COLO668 (cell line): ENCODE data around the gene PTTG1IP.
A peak's percentile ranks its signal among the peaks of the same experiment; 100 is the strongest.
"Not testable (repeated sequence)": the region's sequence is repeated elsewhere in the genome, so short reads cannot be mapped to it uniquely, and the experiment has no call there.

Source experiments
- DNase-seq: peaks from one replicate; lab custom pipeline; 2025; ENCODE audit not compliant: unreplicated experiment; lab: John Stamatoyannopoulos, UW

Gene PTTG1IP

DNA sequence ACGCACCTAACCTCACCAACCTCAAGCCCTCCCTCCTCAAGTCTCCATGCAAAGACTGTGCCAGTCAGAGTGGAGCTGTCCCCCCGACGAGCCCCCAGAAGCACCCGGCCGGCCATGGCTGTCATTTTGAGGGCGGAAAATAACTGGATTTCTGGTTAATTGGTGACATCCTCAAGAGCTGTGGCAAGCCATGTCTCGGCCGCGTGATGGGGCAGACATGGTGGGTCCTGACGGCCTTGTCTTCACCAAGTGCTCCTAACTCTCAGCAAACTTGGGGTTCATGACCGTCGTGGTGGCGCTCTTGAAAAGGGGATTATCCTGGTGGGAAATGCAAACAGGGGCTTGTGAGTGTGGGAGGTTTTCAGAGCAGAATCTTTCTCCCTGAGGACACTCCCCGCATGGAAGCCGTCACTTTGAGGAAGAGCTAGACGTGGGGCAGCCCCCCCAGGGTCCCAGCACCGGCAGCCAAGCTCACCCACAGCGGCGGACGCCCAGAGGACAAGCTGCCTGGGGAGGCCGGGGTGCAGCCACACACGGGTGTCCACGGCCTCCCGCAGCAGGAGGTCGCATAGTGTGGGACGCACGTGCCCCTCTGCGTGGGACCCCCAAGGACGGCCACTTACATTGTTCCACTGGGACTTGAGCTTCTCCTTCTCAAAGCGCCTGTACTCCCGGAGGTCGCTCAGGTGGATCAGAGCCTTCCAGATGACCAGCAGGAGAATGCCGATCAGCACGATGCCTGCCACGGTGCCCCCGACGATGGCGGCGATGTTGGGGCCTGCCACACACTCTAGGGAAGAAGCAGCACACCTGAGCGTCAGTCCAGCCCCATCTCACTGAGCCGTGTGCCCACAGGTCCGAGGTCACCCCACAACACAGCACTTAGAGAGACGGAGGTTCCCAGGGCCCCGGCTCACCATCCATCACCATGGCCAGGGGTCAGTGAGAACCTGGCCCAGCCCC, 12.9 kb upstream of the PTTG1IP start:
- DNase-seq, result no peak

DNA sequence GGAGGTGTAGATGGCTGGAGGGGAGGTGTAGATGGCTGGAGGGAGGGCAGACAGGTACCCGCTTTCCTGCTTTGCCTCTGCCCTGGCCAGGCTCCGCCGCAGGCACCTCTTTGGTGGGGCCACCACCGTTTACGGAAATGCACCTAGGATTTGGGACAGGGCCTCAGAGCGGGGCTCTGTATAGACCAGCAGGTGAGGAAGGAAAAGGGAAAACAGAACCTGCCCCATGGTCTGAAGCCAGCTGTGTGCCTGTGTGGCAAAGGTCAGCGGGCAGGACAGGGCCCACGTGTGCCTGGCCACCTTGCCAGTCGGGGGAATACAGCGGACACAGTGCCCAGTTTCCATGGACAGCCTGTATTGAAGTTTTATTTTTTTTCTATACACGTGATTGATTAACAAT, 12.1 kb upstream of the PTTG1IP start:
- DNase-seq, result no peak

DNA sequence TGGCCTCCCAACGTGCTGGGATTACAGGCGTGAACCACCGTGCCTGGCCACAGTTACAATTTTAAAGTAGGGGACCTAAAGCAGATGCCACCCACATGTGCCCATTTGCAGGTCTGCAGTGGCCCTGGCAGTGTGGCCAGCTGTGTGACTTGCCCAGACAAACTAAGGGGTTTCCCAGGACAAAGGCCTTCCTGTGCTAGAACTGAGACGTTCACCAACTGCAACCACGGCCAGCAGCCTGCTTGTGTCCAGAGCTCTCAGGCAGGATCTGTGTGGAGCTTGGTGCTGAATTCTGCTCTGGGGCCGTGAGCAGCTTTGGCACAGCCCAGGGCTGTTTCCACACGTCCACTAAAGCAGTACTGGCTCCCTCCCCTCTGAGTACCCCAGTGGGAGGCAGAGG, 10.6 kb upstream of the PTTG1IP start:
- DNase-seq, result no peak

DNA sequence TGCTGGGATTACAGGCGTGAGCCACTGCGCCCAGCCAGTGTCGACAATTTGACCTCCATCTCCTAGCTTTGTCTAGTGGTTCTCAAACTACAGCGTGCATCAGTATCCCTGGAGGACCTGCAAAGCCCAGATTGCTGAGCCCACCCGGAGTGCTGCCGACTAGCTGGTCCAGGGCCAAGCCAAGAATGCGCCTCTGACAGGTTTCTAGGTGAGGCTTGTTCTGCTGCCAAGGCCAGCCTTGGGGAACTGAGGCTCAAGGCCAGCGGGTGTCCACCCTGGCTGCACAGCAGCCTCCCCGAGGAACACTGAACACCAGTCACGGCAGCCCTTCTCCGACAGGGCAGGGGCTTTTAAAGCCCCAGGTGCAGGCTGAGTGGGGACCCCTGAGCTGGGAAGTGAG, 9.8 kb upstream of the PTTG1IP start:
- no peak for DNase-seq

DNA sequence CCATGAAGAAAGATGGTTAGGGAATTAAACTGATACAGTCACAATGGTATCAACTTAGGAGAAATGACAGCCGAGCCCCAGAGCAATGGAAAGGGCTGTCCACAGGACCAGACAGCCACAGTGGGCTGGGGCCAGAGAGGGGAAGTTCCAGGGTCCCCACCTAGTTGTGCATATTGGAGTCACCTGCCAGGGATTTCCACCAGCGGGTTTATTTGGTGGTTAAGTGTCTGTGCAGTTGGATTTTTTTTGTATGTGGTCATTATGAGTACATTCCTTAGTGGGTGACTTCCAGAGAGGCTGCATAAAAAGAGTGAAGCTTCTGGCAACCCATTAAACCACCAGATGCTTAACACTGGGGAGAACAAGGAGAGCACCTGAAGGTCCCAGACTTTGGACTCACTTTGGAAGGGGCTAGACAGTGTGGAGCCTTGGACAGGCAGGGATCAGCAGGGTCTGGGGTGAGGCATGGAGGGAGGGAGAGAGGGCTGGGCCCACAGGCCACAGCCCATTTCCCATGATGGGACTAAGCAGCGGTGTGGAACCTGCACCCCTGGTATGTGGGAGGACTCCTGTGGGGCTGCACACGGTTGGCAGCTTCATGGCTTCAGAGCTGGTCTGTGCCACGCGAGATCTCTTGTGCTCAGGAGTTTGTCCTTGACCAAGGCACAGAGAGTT, 7.8 kb upstream of the PTTG1IP start:
- DNase-seq, result no peak

DNA sequence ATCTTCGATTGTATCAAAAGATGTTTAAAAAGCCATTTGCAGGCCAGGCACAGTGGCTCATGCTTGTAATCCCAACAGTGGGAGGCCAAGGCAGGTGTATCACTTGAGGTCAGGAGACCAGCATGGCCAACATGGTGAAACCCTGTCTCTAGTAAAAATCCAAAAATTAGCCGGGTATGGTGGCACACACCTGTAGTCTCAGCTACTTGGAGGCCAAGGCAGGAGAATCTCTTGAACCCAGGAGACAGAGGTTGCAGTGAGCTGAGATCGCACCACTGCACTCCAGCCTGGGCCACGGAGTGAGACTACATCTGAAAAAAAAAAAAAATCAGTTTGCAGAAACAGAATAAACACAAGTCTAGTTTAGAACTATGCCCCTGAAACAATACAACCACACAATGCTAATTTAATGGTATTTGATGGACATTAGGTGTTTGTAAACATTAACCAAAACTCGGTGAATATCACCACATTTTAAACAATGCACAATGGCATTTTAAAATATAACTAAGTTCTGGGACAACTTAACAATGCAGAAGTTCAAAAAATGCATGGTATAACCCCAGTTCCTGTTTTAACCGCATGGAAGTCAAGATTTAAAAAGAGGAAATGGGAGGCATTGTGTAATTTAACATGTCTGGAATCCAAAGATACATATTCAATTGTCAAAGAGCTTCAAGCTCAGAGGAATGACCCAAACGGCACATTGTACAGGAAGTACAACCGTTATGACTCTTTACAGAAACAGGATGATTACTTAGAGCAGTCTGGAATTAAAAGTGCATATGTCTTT, 7.1 kb upstream of the PTTG1IP start:
- DNase-seq, result no peak

DNA sequence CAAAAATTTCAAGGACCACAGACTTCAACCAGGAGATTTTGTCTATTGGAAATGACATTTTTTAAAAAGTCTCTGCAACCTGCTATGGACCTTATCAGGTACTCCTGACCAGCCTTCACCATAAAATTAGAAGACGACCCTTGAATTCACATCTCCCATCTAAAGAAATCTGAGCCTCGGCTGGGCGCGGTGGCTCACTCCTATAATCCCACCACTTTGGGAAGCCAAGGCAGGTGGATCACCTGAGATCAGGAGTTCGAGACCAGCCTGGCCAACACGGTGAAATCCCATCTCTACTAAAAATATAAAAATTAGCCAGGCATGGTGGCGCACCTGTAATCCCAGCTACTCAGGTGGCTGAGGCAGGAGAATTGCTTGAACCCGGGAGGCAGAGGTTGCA, 5.7 kb upstream of the PTTG1IP start:
- DNase-seq, result not testable (repeated sequence)

DNA sequence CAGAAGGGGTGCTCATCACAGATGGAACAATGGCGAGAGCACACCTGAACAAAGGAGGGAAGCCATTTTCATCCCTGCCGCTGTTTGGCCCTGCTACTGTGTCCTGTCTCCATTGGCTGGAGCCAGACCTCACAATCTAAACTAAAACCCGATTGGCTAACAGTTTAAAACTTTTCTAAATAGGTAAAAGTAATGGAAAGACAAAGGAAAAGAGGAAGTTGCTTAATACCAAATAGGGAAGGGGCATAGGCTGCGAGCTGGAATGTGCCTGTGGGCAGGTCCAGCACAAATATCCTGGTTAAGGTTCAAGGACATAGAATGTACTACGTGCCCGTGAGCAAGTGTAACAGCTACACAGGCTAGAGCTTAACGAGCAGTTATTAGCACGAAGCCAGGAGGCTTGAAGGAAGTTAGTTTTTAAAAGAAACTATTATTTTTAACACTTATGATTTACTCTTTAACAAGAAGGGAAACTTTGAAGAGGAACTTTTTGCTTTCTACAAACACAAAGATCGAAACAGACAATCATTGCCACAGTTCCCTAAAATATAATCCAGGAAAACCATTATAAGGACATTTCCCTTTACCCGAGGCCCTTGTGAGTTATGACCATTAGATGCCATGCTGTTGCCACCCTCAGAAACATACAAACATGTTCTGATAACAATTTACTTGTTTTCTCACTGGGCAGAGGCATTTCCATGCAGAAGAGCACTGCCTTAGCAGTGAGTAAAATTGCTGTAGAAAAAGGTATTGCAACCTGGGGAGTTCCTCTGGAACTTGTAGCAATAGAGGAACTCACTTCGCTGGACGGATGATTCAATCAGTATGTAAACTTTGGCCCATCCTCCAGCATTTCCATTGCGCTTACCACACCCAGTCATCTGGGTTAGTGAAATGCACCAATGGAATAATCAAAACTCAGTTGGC, 4.8 kb upstream of the PTTG1IP start:
- DNase-seq, result no peak

DNA sequence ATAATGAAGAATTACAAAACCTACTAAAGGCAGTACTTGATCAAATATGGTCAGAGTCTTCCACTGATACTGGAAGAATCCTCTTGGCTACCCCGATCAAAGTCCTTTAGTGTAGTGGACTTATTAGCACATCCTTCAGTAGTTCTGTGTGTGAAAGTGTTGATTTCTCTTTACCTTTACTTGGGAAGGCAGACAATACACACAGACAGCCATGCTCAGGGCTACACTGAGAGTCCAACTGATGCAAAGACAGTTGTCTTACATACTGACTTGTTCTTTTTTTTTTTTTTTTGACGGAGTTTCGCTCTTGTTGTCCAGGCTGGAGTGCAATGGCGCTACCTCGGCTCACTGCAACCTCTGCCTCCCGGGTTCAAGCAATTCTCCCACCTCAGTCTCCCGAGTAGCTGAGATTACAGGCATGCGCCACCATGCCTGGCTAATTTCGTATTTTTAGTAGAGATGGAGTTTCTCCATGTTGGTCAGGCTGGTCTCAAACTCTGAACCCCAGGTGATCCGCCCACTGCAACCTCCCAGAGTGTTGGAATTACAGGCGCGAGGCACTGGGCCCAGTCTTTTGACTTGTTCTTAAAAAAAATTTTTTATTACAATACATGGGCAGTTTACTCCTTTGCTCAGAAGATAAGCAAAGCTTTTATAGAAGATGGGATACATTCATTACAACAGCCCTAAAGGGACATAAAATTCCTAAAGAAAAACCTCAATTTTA, 3.5 kb upstream of the PTTG1IP start:
- DNase-seq, result no peak

DNA sequence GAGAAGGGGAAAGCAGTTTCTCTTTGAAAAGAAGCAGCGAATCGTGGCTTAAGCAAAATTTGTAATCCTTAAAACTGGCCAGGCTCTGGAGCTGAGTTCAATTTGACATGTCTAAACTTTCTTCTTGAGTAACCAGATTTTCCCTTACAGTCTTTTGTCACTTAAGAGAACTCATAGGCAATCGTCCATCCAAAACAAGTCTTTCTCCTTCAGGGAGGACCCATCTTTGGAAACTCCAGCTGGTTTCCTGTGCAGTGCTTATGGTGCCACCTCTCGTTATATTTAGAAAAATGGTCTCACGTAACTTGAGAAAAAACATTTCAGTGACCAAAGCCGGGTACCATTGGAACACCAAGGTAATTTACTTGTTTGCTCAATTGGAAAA, 1.8 kb upstream of the PTTG1IP start:
- DNase-seq, result no peak

DNA sequence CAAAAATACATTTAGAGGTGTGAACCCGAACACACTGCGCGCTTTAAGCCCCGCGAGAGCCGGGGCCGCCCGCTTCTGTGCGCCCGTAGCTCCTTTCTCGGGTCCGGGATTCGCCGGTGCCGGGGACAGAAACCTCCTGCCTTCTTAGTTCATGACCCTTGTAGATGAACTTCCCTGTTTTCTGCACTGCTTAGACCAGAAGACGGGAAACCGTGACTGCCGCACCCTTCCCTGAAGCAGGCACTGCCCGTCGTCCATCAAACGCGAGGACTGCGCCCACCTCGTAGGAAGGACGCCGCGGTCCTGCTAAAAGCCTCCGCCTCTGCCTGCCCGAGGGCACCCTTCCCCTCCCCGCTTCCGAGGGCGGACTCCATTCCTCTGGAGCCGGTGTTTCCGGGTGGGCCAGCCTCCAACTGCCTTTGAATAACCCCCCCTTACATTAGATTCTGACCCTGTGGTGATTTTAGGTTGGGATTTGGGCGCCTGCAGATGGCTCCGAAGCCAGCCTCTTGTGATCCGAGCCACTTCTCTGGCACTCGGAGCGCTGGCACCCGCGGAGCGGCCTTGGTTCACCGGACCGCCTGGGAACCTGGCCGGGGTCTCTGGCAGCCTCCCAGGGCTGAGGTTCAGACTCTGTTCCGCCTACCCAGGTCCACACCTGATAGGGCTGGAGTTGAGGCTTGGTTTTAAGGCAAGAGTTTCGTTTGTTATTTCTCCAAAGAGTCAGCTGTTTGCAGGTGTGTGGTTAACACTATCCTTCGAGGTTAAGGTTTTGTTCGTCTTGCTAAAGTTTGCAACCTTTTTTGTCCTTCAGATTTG, 1.2 kb upstream of the PTTG1IP start:
- DNase-seq, result peak; percentile 64

DNA sequence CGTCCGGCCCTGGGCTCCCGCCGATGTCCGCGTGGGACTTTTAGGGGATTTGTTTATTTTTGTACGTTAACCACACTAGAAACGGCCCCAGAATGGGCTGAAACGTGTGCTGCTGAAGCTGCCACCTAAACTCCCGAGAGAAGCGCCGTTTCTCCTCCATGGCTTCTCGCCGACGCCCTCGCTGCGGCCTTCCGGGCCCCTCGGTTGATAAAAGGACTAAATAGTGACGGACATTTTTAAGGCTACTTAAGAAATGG, 678 bp upstream of the PTTG1IP start:
- no peak for DNase-seq

DNA sequence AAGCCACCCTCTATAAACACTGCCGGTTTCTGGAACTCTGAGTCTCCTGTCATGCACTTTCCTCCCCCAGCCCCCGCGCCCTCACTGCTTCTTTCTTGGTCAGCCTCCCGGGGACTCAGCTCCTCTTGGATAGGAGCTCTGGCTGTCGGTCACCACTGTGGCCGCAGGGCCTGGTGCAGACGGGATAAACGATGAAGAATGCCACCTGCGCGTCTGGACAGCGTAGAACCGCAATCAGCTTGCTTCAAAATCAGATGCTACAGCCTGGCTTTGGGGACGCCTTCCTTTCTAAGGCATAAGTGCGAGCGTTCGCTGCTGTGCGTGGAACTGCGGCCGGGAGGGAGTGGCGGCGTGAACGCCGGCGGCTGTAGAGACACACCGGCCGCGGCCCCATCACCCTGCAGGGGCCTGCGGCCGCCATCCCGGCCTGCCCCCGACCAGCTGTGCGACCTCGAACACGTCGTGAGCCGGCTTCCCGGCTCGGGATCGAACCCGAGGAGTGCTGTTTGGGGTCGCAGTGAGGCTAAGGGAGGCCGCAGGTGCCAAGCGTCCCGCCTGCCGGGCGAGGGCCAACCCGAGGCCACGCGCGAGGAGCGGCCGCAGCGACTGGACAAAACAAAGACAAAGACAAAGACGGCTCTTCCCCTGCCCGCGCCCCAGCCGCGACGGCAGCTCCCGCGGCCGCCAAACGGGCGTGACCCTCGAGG, 688 bp downstream of the PTTG1IP start:
- DNase-seq, result peak; percentile 60

DNA sequence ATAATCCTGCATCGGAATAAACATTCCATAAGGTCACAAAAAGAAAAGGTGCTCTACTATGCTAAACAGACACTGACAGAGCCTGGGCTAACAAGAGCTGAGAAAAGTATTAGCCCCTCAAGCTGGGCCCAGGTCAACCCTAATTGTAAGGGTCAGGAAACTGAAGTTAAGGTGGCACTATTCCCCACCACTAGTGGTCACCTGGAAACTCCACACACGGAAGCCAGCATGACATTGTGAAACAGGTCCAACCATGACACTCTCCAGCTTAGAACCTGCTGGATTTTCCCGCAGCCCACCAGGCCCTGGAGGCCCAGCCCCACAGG, 1.2 kb downstream of the PTTG1IP start:
- DNase-seq, result peak; percentile 45

DNA sequence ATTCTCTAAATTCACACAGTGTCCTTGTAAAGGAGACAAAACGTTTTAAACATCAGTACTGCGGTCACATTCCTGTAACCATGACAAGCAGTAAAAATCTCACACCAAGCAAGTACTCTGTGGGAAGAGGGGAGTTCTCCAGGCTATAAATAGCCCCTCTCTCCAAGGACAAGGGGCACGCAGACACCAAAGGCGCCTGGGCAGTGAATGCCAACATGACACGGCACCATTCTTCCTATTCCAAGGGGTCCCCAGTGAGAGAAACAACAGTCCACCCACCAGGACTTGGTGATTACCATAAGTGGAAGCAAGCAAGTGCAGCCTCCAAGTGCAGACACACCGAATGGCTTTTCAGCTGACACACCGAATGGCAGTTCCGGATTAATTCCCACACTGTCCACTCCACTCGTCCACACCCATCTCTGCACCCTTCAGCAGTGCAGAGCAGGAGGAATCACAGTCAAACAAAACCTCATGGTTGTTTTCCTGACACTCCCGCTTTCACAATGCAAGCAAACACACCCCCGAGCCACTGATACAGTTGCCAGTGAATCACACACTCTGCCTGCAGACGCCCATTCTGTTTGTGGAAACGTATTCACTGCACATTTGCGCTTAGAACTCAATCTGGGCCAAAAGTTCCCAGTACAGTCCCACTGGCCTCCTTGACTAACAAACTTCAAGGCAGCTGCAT, 1.8 kb downstream of the PTTG1IP start:
- peak; percentile 31 for DNase-seq

DNA sequence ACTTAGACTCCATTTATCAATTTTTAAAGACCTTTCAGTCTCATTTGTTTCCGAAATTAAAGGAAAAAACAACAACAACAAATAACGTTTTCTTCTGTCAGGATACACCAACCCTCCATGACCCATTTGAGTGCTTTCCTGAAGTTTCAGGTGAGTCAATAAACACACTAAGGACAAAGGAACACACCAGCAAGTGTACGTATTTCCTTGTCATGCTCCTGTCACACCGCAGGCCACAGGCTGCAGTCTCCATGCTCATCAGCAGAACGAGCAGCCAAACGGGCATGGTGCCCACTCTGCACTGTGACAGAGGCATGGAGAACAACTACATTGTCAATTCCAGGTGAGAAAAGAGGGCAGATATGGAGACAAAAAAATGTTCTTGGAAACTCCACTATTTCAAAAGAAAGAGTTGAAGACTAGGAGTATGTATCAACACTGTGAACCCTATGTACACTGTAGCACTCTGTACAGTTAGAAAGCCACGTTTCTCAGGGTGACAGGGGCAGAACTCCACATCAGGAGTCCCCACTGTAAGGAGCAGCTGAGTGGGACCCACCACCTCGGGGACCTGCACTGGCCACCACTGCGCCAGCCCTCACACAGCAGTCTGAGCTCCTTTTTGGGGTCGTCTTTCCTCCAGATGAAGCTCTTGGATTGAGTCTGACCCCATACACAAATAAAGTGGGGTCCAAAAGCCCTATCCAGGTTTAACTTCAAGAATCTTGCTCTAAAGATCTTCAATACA, 2.6 kb downstream of the PTTG1IP start:
- DNase-seq, result no peak
